Eye (tissue), 1 donor: ENCODE measurements around the gene DBN1.

ENCODE experiments used
- DNase-seq: peaks from one replicate; pipeline ENCODE4 v3.0.0-alpha.2; 2015

Gene DBN1

GRCh38 chr5:177504086-177505056, 30.9 kb upstream of the DBN1 start:
- no peak for DNase-seq

- DNase-seq = no peak
Observed at GRCh38 chr5:177503351-177504085, 30.1 kb upstream of the DBN1 start.

- DNase-seq = no peak
Observed at GRCh38 chr5:177502886-177503285, 29.5 kb upstream of the DBN1 start.

GRCh38 chr5:177501874-177502678, 28.6 kb upstream of the DBN1 start:
- no peak for DNase-seq

GRCh38 chr5:177500685-177501522, 27.5 kb upstream of the DBN1 start:
- peak; percentile 96 for DNase-seq

- DNase-seq = no peak
Observed at GRCh38 chr5:177499842-177500241, 26.4 kb upstream of the DBN1 start.

- DNase-seq = peak; percentile 52
Observed at GRCh38 chr5:177498013-177498787, 24.8 kb upstream of the DBN1 start.

- DNase-seq = peak; percentile 98
Observed at GRCh38 chr5:177497292-177498012, 24.0 kb upstream of the DBN1 start, which contains the start of gene PDLIM7. PDLIM7 (minus strand) TSS chr5:177497604; CDS start chr5:177496512, 1,092 bp downstream.

- peak; percentile 93 for DNase-seq
Observed at GRCh38 chr5:177496727-177497291, 23.4 kb upstream of the DBN1 start.

- peak; percentile 55 for DNase-seq
Observed at GRCh38 chr5:177496070-177496726, 22.8 kb upstream of the DBN1 start.

GRCh38 chr5:177495243-177496060, 22.0 kb upstream of the DBN1 start:
- peak; percentile 87 for DNase-seq

- peak; percentile 82 for DNase-seq
Observed at GRCh38 chr5:177494346-177495195, 21.1 kb upstream of the DBN1 start.

GRCh38 chr5:177493795-177494345, 20.4 kb upstream of the DBN1 start:
- peak; percentile 1 for DNase-seq

GRCh38 chr5:177492841-177493240, 19.4 kb upstream of the DBN1 start:
- DNase-seq = no peak

- no peak for DNase-seq
Observed at GRCh38 chr5:177491983-177492746, 18.7 kb upstream of the DBN1 start.

GRCh38 chr5:177491429-177491945, 18.1 kb upstream of the DBN1 start:
- DNase-seq = peak; percentile 83
